ENCODE results near the gene EIF4B. TPM values are rescaled to one million over a fixed set of nuclear protein-coding genes. Genes with fewer than 3 reads are reported as not detected.

Gene EIF4B
- total RNA-seq, 1 donor from 2014 or later = 629 TPM

DNA sequence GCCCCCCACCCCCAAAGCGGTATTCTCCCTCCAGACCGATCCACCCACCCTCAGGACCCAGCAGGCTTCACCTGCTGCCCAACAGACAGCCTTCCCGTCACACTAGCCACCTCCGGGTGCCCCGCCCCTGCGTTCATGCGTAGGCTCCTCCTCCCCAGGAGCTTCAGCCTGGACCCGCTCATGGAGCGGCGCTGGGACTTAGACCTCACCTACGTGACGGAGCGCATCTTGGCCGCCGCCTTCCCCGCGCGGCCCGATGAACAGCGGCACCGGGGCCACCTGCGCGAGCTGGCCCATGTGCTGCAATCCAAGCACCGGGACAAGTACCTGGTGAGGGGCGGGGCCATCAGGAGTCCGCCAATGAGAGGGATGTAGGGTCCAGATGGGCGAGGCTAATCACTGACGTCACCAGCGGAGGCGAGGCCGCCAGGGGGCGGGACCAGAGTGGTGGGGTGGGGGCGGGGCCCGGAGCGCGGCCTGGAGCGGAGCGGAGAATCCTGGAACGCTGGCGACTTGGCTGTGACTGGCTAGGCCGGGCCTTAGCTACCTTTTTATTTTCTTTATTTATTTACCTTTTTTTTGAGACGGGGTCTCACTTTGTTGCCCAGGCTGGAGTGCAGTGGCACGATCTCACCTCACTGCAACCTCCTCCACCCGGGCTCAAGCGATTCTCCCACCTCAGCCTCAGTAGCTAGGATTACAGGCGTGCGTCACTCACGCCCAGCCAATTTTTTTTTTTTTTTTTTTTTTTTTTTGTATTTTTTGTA lies 48.0 kb downstream of the EIF4B start:
- no peak overlapping the region for H3K27ac Mint-ChIP-seq (ENCODE audit: unreplicated experiment)
- TF ChIP-seq, protein P1, sequence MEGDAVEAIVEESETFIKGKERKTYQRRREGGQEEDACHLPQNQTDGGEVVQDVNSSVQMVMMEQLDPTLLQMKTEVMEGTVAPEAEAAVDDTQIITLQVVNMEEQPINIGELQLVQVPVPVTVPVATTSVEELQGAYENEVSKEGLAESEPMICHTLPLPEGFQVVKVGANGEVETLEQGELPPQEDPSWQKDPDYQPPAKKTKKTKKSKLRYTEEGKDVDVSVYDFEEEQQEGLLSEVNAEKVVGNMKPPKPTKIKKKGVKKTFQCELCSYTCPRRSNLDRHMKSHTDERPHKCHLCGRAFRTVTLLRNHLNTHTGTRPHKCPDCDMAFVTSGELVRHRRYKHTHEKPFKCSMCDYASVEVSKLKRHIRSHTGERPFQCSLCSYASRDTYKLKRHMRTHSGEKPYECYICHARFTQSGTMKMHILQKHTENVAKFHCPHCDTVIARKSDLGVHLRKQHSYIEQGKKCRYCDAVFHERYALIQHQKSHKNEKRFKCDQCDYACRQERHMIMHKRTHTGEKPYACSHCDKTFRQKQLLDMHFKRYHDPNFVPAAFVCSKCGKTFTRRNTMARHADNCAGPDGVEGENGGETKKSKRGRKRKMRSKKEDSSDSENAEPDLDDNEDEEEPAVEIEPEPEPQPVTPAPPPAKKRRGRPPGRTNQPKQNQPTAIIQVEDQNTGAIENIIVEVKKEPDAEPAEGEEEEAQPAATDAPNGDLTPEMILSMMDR (IDR thresholded peaks at IDR 0.05; ENCODE audit: unreplicated experiment) = no peak
- peaks cover 28% of the 10 kb centered on the region for H3K36me3 Mint-ChIP-seq (ENCODE audit: low read depth, unreplicated experiment)
- DNase-seq (ENCODE audit: low spot score) = peak; percentile 88
- H3K27me3 Mint-ChIP-seq (ENCODE audit: unreplicated experiment) = peaks cover 19% of the 10 kb centered on the region
- peak overlapping the region; percentile 90 for H3K4me3 Mint-ChIP-seq (ENCODE audit: unreplicated experiment)
- peaks cover 31% of the 10 kb centered on the region for H3K4me1 Mint-ChIP-seq (ENCODE audit: unreplicated experiment)
- H3K9me3 Mint-ChIP-seq (ENCODE audit: unreplicated experiment) = no peaks in the 10 kb centered on the region

DNA sequence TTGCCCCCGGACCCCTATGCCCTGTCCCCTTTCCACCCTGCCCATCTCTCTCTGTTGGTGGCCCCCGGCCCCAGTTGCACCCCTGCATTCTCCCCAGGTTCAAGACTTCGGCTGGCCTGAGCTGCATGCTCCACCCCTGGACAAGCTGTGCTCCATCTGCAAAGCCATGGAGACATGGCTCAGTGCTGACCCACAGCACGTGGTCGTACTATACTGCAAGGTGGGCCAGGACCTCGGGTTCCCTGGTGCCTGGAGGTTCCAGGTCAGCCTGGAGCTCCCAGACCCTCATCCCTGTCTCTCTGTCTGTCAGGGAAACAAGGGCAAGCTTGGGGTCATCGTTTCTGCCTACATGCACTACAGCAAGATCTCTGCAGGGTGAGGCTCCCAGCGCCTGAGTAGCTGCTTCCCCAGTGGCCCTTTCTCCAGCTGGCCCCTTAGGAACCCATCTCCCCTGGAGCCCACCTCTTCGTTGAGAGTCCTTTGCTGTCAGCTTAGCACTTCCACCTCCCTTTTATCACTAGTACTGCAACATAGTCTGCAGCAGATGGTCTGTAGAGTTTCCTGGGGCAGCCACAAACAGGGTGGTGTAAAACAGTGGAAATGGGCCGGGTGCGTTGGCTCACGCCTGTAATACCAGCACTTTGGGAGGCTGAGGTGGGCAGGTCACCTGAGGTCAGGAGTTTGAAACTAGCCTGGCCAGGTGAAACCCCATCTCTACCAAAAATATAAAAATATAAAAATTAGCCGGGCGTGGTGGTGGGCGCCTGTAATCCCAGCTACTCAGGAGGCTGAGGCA lies 49.4 kb downstream of the EIF4B start:
- H3K4me3 Mint-ChIP-seq (ENCODE audit: unreplicated experiment) = peak overlapping the region; percentile 51
- DNase-seq (ENCODE audit: low spot score) = no peak
- no peaks in the 10 kb centered on the region for H3K9me3 Mint-ChIP-seq (ENCODE audit: unreplicated experiment)
- H3K36me3 Mint-ChIP-seq (ENCODE audit: low read depth, unreplicated experiment) = peaks cover 27% of the 10 kb centered on the region
- H3K27ac Mint-ChIP-seq (ENCODE audit: unreplicated experiment) = no peak overlapping the region
- H3K27me3 Mint-ChIP-seq (ENCODE audit: unreplicated experiment) = peaks cover 19% of the 10 kb centered on the region
- peaks cover 23% of the 10 kb centered on the region for H3K4me1 Mint-ChIP-seq (ENCODE audit: unreplicated experiment)
- TF ChIP-seq, protein P1 (IDR thresholded peaks at IDR 0.05; ENCODE audit: unreplicated experiment) = no peak

DNA sequence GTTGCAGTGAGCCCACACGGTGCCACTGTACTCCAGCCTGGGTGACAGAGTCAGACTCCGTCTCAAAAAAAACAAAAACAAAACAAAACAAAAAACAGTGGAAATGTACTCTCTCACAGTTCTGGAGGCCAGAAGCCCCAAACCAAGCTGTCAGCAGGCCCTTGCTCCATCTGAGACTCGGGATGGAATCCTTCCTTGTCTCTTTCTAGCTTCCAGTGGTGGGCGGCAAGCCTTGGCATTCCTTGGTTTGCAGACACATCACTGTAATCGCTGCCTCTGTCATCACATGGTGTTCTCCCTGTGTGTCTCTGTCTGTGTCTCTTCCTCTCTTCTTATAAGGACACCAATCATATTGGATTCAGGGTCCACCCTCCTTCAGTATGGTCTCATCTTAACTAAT lies 50.0 kb downstream of the EIF4B start:
- TF ChIP-seq, protein P1 (IDR thresholded peaks at IDR 0.05; ENCODE audit: unreplicated experiment) = no peak
- H3K4me1 Mint-ChIP-seq (ENCODE audit: unreplicated experiment) = peaks cover 17% of the 10 kb centered on the region
- no peak for DNase-seq (ENCODE audit: low spot score)
- peaks cover 18% of the 10 kb centered on the region for H3K27me3 Mint-ChIP-seq (ENCODE audit: unreplicated experiment)
- peak overlapping the region; percentile 44 for H3K4me3 Mint-ChIP-seq (ENCODE audit: unreplicated experiment)
- H3K9me3 Mint-ChIP-seq (ENCODE audit: unreplicated experiment) = no peaks in the 10 kb centered on the region
- no peak overlapping the region for H3K27ac Mint-ChIP-seq (ENCODE audit: unreplicated experiment)
- H3K36me3 Mint-ChIP-seq (ENCODE audit: low read depth, unreplicated experiment) = peaks cover 27% of the 10 kb centered on the region

DNA sequence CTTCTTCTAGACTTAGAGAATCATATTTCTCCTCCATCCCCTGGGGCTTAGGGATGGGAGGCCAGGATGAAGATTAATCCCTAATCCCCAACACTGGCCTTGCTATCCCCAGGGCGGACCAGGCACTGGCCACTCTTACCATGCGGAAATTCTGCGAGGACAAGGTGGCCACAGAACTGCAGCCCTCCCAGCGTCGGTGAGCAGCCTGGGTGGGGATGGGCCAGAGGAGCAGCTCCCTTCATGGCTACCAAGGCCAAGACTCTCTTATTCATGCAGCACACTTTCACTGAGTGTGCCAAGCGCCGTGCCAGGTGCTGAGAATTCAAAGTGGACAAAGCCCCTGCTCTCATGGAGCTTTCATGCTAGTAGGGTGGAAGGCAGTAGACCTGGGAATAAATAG lies 50.6 kb downstream of the EIF4B start:
- H3K4me3 Mint-ChIP-seq (ENCODE audit: unreplicated experiment) = peak overlapping the region; percentile 44
- peaks cover 12% of the 10 kb centered on the region for H3K4me1 Mint-ChIP-seq (ENCODE audit: unreplicated experiment)
- no peak for DNase-seq (ENCODE audit: low spot score)
- H3K27me3 Mint-ChIP-seq (ENCODE audit: unreplicated experiment) = peaks cover 20% of the 10 kb centered on the region
- no peaks in the 10 kb centered on the region for H3K9me3 Mint-ChIP-seq (ENCODE audit: unreplicated experiment)
- TF ChIP-seq, protein P1 (IDR thresholded peaks at IDR 0.05; ENCODE audit: unreplicated experiment) = no peak
- no peak overlapping the region for H3K27ac Mint-ChIP-seq (ENCODE audit: unreplicated experiment)
- H3K36me3 Mint-ChIP-seq (ENCODE audit: low read depth, unreplicated experiment) = peaks cover 27% of the 10 kb centered on the region
